Neuronal stem cell (in vitro differentiated cells): Measurements from ENCODE around the gene SH3TC1.

Experiments used
- DNase-seq: peaks from one replicate; pipeline ENCODE4 v3.0.0-alpha.2; 2013; ENCODE audit warnings: low spot score
- H2AFZ ChIP-seq: one replicate; pipeline ENCODE4 v1.6.1; 2013; ENCODE audit warnings: mild to moderate bottlenecking, low read length, inconsistent platforms
- H2AK5ac ChIP-seq: 2 replicates; pipeline ENCODE4 v1.6.1; 2013; ENCODE audit warnings: low read depth, mild to moderate bottlenecking, inconsistent platforms, low read length, moderate library complexity, mixed read lengths
- H2BK120ac ChIP-seq: 2 replicates; pipeline ENCODE4 v1.6.1; 2013; ENCODE audit warnings: low read depth, mild to moderate bottlenecking, inconsistent platforms, low read length, moderate library complexity, mixed read lengths
- H2BK12ac ChIP-seq: one replicate; pipeline ENCODE4 v1.6.1; 2013; ENCODE audit warnings: low read length, inconsistent platforms
- H2BK15ac ChIP-seq: 2 replicates; pipeline ENCODE4 v1.6.1; 2013; ENCODE audit warnings: mild to moderate bottlenecking, low read length, inconsistent platforms, mixed read lengths
- H2BK5ac ChIP-seq: one replicate; pipeline ENCODE4 v1.6.1; 2013; ENCODE audit warnings: inconsistent platforms, mild to moderate bottlenecking, low read length, moderate library complexity
- H3K14ac ChIP-seq: one replicate; pipeline ENCODE4 v1.6.1; 2013; ENCODE audit warnings: low read length, inconsistent platforms
- H3K18ac ChIP-seq: 2 replicates; pipeline ENCODE4 v1.6.1; 2013; ENCODE audit warnings: low read length, inconsistent platforms
- H3K23ac ChIP-seq: 2 replicates; pipeline ENCODE4 v1.6.1; 2013; ENCODE audit warnings: low read depth, mild to moderate bottlenecking, mixed read lengths, low read length, inconsistent platforms; ENCODE audit not compliant: poor library complexity
- H3K27ac ChIP-seq: replicated peaks from 3 replicates; pipeline ENCODE4 v1.5.1; 2013; ENCODE audit warnings: low read length, inconsistent platforms
- H3K27me3 ChIP-seq, 3 experiments: 2 replicates each; pipeline ENCODE4 v1.6.1; 2013; ENCODE audit warnings: low read length in 3 of 3, mild to moderate bottlenecking in 2 of 3, inconsistent platforms in 1 of 3, low read depth in 1 of 3, mixed read lengths in 1 of 3, moderate library complexity in 1 of 3; ENCODE audit not compliant: control insufficient read depth in 3 of 3, insufficient read depth in 3 of 3
- H3K36me3 ChIP-seq, 2 donors: replicated peaks in 1 of 2; 2 replicates each; pipeline ENCODE4 v1.6.1; 2013; ENCODE audit warnings: low read length in 2 of 2; ENCODE audit not compliant: control insufficient read depth in 2 of 2, insufficient read depth in 2 of 2
- H3K4ac ChIP-seq: 2 replicates; pipeline ENCODE4 v1.6.1; 2013; ENCODE audit warnings: inconsistent platforms, mild to moderate bottlenecking, low read length, moderate library complexity
- H3K4me1 ChIP-seq, 2 donors: 1 replicate in 1 of 2; 2 replicates in 1 of 2; pipeline ENCODE4 v1.6.1; 2013; ENCODE audit warnings: low read length in 2 of 2, low read depth in 1 of 2; ENCODE audit not compliant: control insufficient read depth in 2 of 2, insufficient read depth in 1 of 2
- H3K4me2 ChIP-seq: one replicate; pipeline ENCODE4 v1.6.1; 2013; ENCODE audit warnings: mild to moderate bottlenecking, low read length, inconsistent platforms; ENCODE audit not compliant: insufficient read depth, poor library complexity, severe bottlenecking
- H3K4me3 ChIP-seq, 2 donors: 2 replicates each; pipeline ENCODE4 v1.5.1; 2013; ENCODE audit warnings: low read length in 2 of 2, mild to moderate bottlenecking in 2 of 2, inconsistent platforms in 1 of 2, moderate library complexity in 1 of 2
- H3K79me1 ChIP-seq: one replicate; pipeline ENCODE4 v1.6.1; 2013; ENCODE audit warnings: low read depth, mild to moderate bottlenecking, inconsistent platforms, low read length, moderate library complexity
- H3K9ac ChIP-seq: one replicate; pipeline ENCODE4 v1.6.1; 2013; ENCODE audit warnings: mild to moderate bottlenecking, low read depth, low read length, inconsistent platforms; ENCODE audit not compliant: poor library complexity
- H3K9me3 ChIP-seq, 2 donors: replicated peaks in 1 of 2; 2 replicates each; pipeline versions ENCODE3 to v1.6.1; 2013; ENCODE audit warnings: low read length in 2 of 2, mild to moderate bottlenecking in 2 of 2, inconsistent platforms in 1 of 2, low read depth in 1 of 2, mixed read lengths in 1 of 2, moderate library complexity in 1 of 2; ENCODE audit not compliant: control insufficient read depth in 2 of 2, insufficient read depth in 1 of 2
- H4K8ac ChIP-seq: one replicate; pipeline ENCODE4 v1.6.1; 2013; ENCODE audit warnings: low read depth, mild to moderate bottlenecking, inconsistent platforms, low read length, moderate library complexity
- H4K91ac ChIP-seq: one replicate; pipeline ENCODE4 v1.6.1; 2013; ENCODE audit warnings: low read length, low read depth, mild to moderate bottlenecking, inconsistent platforms; ENCODE audit not compliant: poor library complexity
- WGBS, 2 donors: extraction: QIAGEN DNeasy Blood & Tissue Kit; methylation state at CpG; one replicate each; pipeline ENCODE4 v1.1.7; 2013; ENCODE audit warnings: missing lambda C conversion rate in 2 of 2, mixed read lengths in 1 of 2; ENCODE audit not compliant: insufficient read length in 2 of 2, insufficient replicate concordance in 1 of 2; ENCODE audit errors: extremely low coverage in 2 of 2; 5-methylcytosine and 5-hydroxymethylcytosine counted together

SH3TC1 gene

GRCh38 chr4:8195431-8195830 is 3.7 kb upstream of the SH3TC1 start:
- peak overlapping the region; percentile 4 for H2BK15ac ChIP-seq
- peak overlapping the region; percentile 38 for H3K18ac ChIP-seq
- no peak overlapping the region for H2AFZ ChIP-seq
- H3K36me3 ChIP-seq, result no peaks in the 10 kb centered on the region
- no peak overlapping the region for H3K4me3 ChIP-seq
- no peaks in the 10 kb centered on the region for H3K79me1 ChIP-seq
- peaks cover 8 to 13% of the 10 kb centered on the region in 2 donors for H3K4me1 ChIP-seq
- H3K9me3 ChIP-seq, result no peaks in the 10 kb centered on the region
- DNase-seq, result no peak
- no peak overlapping the region for H3K9ac ChIP-seq
- H3K27ac ChIP-seq, result no peak overlapping the region
- H3K27me3 ChIP-seq, result peaks cover 0 to 6% (median 0%) of the 10 kb centered on the region in 3 experiments
- no peak overlapping the region for H4K8ac ChIP-seq
- H2BK5ac ChIP-seq, result peak overlapping the region; percentile 53
- H3K14ac ChIP-seq, result no peak overlapping the region
- H4K91ac ChIP-seq, result no peak overlapping the region
- H2BK12ac ChIP-seq, result no peak overlapping the region
- no peak overlapping the region for H3K4ac ChIP-seq
- WGBS, 2 donors, result no CpG with 5 or more reads among the region's 7 CpGs
- H3K4me2 ChIP-seq, result no peak overlapping the region
- no peak overlapping the region for H3K23ac ChIP-seq
- H2AK5ac ChIP-seq, result peak overlapping the region; percentile 92
- H2BK120ac ChIP-seq, result no peak overlapping the region

- H2AK5ac ChIP-seq, result peak overlapping the region; percentile 92
- no CpG with 5 or more reads among the region's 20 CpGs for WGBS, 2 donors
These were observed 3.1 kb upstream of the SH3TC1 start for GRCh38 chr4:8195841-8196458.

GRCh38 chr4:8197521-8197920 is 1.6 kb upstream of the SH3TC1 start:
- Histone ChIP-seq H3K36me3 (no peaks in the 10 kb centered on the region), H2AK5ac (peak overlapping the region; percentile 88), H3K4me3 (no peak overlapping the region), H4K91ac (no peak overlapping the region), H3K23ac (peak overlapping the region; percentile 38), H3K27me3 (peaks cover 0 to 6% (median 0%) of the 10 kb centered on the region in 3 experiments), H2BK12ac (no peak overlapping the region), H2BK5ac (peak overlapping the region; percentile 17), H3K18ac (peak overlapping the region; percentile 22), H2BK15ac (no peak overlapping the region), H3K27ac (no peak overlapping the region), H3K4ac (peak overlapping the region; percentile 17), H4K8ac (no peak overlapping the region), H3K4me1 (peaks cover 13 to 18% of the 10 kb centered on the region in 2 donors), H3K9ac (no peak overlapping the region), H3K9me3 (no peaks in the 10 kb centered on the region), H3K79me1 (peaks cover 1% of the 10 kb centered on the region), H3K14ac (no peak overlapping the region), H2BK120ac (no peak overlapping the region), H2AFZ (no peak overlapping the region), H3K4me2 (no peak overlapping the region)
- no CpG with 5 or more reads among the region's 13 CpGs for WGBS, 2 donors
- no peak for DNase-seq

More at GRCh38 chr4:8195841-8196458, 3.1 kb upstream of the SH3TC1 start:
- Histone ChIP-seq H3K18ac (peak overlapping the region; percentile 3), H3K27me3 (peaks cover 0 to 6% (median 0%) of the 10 kb centered on the region in 3 experiments), H3K9ac (no peak overlapping the region), H3K4me1 (peaks cover 13% of the 10 kb centered on the region in 2 donors), H3K79me1 (no peaks in the 10 kb centered on the region), H3K9me3 (no peaks in the 10 kb centered on the region), H2BK120ac (peak overlapping the region; percentile 47), H3K27ac (no peak overlapping the region), H4K8ac (no peak overlapping the region), H3K4me2 (no peak overlapping the region), H4K91ac (no peak overlapping the region), H3K4ac (peak overlapping the region; percentile 66), H2BK15ac (no peak overlapping the region), H2AFZ (no peak overlapping the region), H2BK12ac (no peak overlapping the region), H2BK5ac (no peak overlapping the region), H3K4me3 (no peak overlapping the region), H3K23ac (no peak overlapping the region), H3K36me3 (no peaks in the 10 kb centered on the region), H3K14ac (no peak overlapping the region)
- no peak for DNase-seq

GRCh38 chr4:8198206-8198905 is 734 bp upstream of the SH3TC1 start:
- Histone ChIP-seq H2AK5ac (peak overlapping the region; percentile 41), H3K79me1 (peaks cover 1% of the 10 kb centered on the region), H2BK15ac (no peak overlapping the region), H3K27ac (no peak overlapping the region), H3K36me3 (no peaks in the 10 kb centered on the region), H3K4me1 (peaks cover 10 to 18% of the 10 kb centered on the region in 2 donors), H3K18ac (peak overlapping the region; percentile 20), H4K8ac (peak overlapping the region; percentile 77), H3K23ac (peak overlapping the region; percentile 32), H3K27me3 (peaks cover 0 to 6% (median 0%) of the 10 kb centered on the region in 3 experiments), H2AFZ (peak overlapping the region; percentile 94), H3K4me2 (no peak overlapping the region), H2BK120ac (no peak overlapping the region), H3K14ac (peak overlapping the region; percentile 84), H2BK12ac (no peak overlapping the region), H3K9me3 (no peaks in the 10 kb centered on the region), H3K4ac (peak overlapping the region; percentile 31), H3K4me3 (peak overlapping the region in 1 of 2 donors; percentile 5), H4K91ac (no peak overlapping the region), H2BK5ac (no peak overlapping the region), H3K9ac (peak overlapping the region; percentile 86)
- no CpG with 5 or more reads among the region's 17 CpGs for WGBS, 2 donors
- no peak for DNase-seq
